GM23338 (cell line): ENCODE results near the gene AKAP13. TPM values are rescaled to one million over a fixed set of nuclear protein-coding genes. Genes with fewer than 3 reads are reported as not detected.

Experiments
- ATAC-seq: fragments of 200-7000 bp; cut with Tn5 transposase; 3 replicates; pipeline ENCODE4 v1.9.1; 2020
- DNase-seq: peaks from one replicate; pipeline ENCODE4 v3.0.0-alpha.2; 2015; ENCODE audit warnings: low spot score
- H2AFZ ChIP-seq: fragments of 200-600 bp; sonication (generic); 2 replicates; pipeline ENCODE4 v1.8.0; 2016; ENCODE audit warnings: antibody characterized with exemption, mild to moderate bottlenecking, moderate library complexity
- H3F3A ChIP-seq: fragments of 200-600 bp; sonication (generic); replicated peaks from 2 replicates; pipeline ENCODE4 v1.8.0; 2017; ENCODE audit warnings: antibody characterized with exemption, mixed run types, low read depth
- H3K27ac ChIP-seq: fragments of 200-600 bp; sonication (generic); 2 replicates; pipeline ENCODE4 v1.6.1; 2016; ENCODE audit warnings: low read depth
- H3K27me3 ChIP-seq: fragments of 200-600 bp; sonication (generic); 2 replicates; pipeline ENCODE4 v1.8.0; 2016; ENCODE audit warnings: mild to moderate bottlenecking, mixed run types, moderate library complexity; ENCODE audit not compliant: insufficient read depth
- H3K36me3 ChIP-seq: fragments of 200-600 bp; sonication (generic); 2 replicates; pipeline ENCODE4 v1.8.0; 2016; ENCODE audit warnings: mild to moderate bottlenecking; ENCODE audit not compliant: insufficient read depth
- H3K4me1 ChIP-seq: fragments of 200-600 bp; sonication (generic); 2 replicates; pipeline ENCODE4 v1.8.0; 2016; ENCODE audit warnings: mild to moderate bottlenecking, moderate library complexity; ENCODE audit not compliant: insufficient read depth
- H3K4me2 ChIP-seq: fragments of 200-600 bp; sonication (generic); 2 replicates; pipeline ENCODE4 v1.7.1; 2017; ENCODE audit warnings: mixed run types
- H3K4me3 ChIP-seq: fragments of 200-600 bp; sonication (generic); 2 replicates; pipeline ENCODE4 v1.6.1; 2016; ENCODE audit warnings: mixed run types
- H3K79me2 ChIP-seq: fragments of 200-600 bp; sonication (generic); replicated peaks from 2 replicates; pipeline ENCODE4 v1.8.0; 2017; ENCODE audit warnings: mild to moderate bottlenecking; ENCODE audit not compliant: insufficient read depth
- H3K9me2 ChIP-seq: fragments of 200-600 bp; sonication (generic); 2 replicates; pipeline ENCODE4 v1.8.0; 2017; ENCODE audit not compliant: insufficient read depth
- H4K20me1 ChIP-seq: fragments of 200-600 bp; sonication (generic); replicated peaks from 2 replicates; pipeline ENCODE4 v1.8.0; 2017; ENCODE audit warnings: mild to moderate bottlenecking; ENCODE audit not compliant: insufficient read depth
- H3K27ac Mint-ChIP-seq: 2 replicates; pipeline ENCODE4 v1.8.0; 2020; ENCODE audit warnings: inconsistent platforms, mild to moderate bottlenecking, moderate library complexity, mixed read lengths
- H3K27me3 Mint-ChIP-seq: 3 replicates; pipeline ENCODE4 v1.8.0; 2022; ENCODE audit warnings: low read depth, mild to moderate bottlenecking, moderate library complexity, mixed read lengths, inconsistent platforms; ENCODE audit not compliant: insufficient read depth, poor library complexity
- H3K36me3 Mint-ChIP-seq: 3 replicates; pipeline ENCODE4 v1.8.0; 2021; ENCODE audit warnings: low read depth, mild to moderate bottlenecking, inconsistent platforms, moderate library complexity, mixed read lengths
- H3K4me1 Mint-ChIP-seq: 3 replicates; pipeline ENCODE4 v1.8.0; 2020; ENCODE audit warnings: mild to moderate bottlenecking, inconsistent platforms, mixed read lengths
- H3K4me3 Mint-ChIP-seq: 3 replicates; pipeline ENCODE4 v1.8.0; 2021; ENCODE audit warnings: moderate library complexity, mild to moderate bottlenecking, inconsistent platforms, mixed read lengths
- H3K9me3 Mint-ChIP-seq: 3 replicates; pipeline ENCODE4 v1.8.0; 2020; ENCODE audit warnings: moderate library complexity, mild to moderate bottlenecking, inconsistent platforms, mixed read lengths
- CREB1 ChIP-seq: fragments of 250-450 bp; sonication (Bioruptor Pico); IDR thresholded peaks from 2 replicates; pipeline ENCODE4 v1.5.0; 2020; ENCODE audit warnings: low read depth, mild to moderate bottlenecking, moderate library complexity
- CTCF ChIP-seq, 2 experiments: fragments of 200-600 bp in 1 of 2; sonication (generic) in 1 of 2; conservative IDR thresholded peaks; 2 replicates each; pipeline versions ENCODE4 v1.5.1 to v1.6.1; 2016 to 2017; ENCODE audit warnings: antibody characterized with exemption in 2 of 2, low read depth in 2 of 2, mild to moderate bottlenecking in 2 of 2, moderate library complexity in 1 of 2
- ETS1 ChIP-seq: IDR thresholded peaks from 2 replicates; pipeline ENCODE4 v1.6.1; 2016; ENCODE audit warnings: antibody characterized with exemption
- EZH2 ChIP-seq: fragments of 200-600 bp; sonication (generic); IDR thresholded peaks from one replicate; pipeline ENCODE4 v1.8.0; 2017; ENCODE audit warnings: antibody characterized with exemption, mild to moderate bottlenecking, low read depth; ENCODE audit not compliant: unreplicated experiment
- EZH2phosphoT487 ChIP-seq: fragments of 200-600 bp; sonication (generic); IDR thresholded peaks from one replicate; pipeline ENCODE4 v1.8.1; 2018; ENCODE audit warnings: antibody characterized with exemption; ENCODE audit not compliant: unreplicated experiment
- JUNB ChIP-seq: IDR thresholded peaks from one replicate; pipeline ENCODE4 v1.6.1; 2016; ENCODE audit warnings: antibody characterized with exemption; ENCODE audit not compliant: unreplicated experiment
- NANOG ChIP-seq: IDR thresholded peaks from 2 replicates; pipeline ENCODE4 v1.6.1; 2016; ENCODE audit warnings: antibody characterized with exemption, borderline replicate concordance
- POLR2AphosphoS5 ChIP-seq: IDR thresholded peaks from 2 replicates; pipeline ENCODE4 v1.6.1; 2016; ENCODE audit warnings: antibody characterized with exemption, low read depth
- REST ChIP-seq: IDR thresholded peaks from one replicate; pipeline ENCODE4 v1.6.1; 2018; ENCODE audit warnings: antibody characterized with exemption; ENCODE audit not compliant: unreplicated experiment
- STAT1 ChIP-seq: IDR thresholded peaks from one replicate; pipeline ENCODE4 v1.6.1; 2016; ENCODE audit warnings: antibody characterized with exemption; ENCODE audit not compliant: unreplicated experiment
- ZNF114 ChIP-seq: fragments of 250-450 bp; sonication (Bioruptor Pico); IDR thresholded peaks from 2 replicates; pipeline ENCODE4 v1.5.0; 2020; ENCODE audit warnings: mild to moderate bottlenecking, moderate library complexity
- ZNF331 ChIP-seq: fragments of 250-450 bp; sonication (Bioruptor Pico); IDR thresholded peaks from 2 replicates; pipeline ENCODE4 v1.5.0; 2020; ENCODE audit warnings: low read depth, mild to moderate bottlenecking, moderate library complexity
- ZNF462 ChIP-seq: fragments of 250-450 bp; sonication (Bioruptor Pico); IDR thresholded peaks from 2 replicates; pipeline ENCODE4 v1.5.0; 2020; ENCODE audit warnings: mild to moderate bottlenecking, moderate library complexity
- polyA plus RNA-seq: library from polyadenylated mRNA; unstranded; fragments of >200 nt; fragmentation: Nextera tagmentation; extraction: Ambion mirVana; gene quantifications from 2 replicates; pipeline ENCODE4 v1.2.1, GENCODE V29; 2016
- total RNA-seq: library from RNA; depleted of rRNA; stranded (reverse); fragments of >200 nt; shearing (Covaris generic); gene quantifications from 2 replicates; pipeline ENCODE4 v1.2.3, GENCODE V29; 2014

The AKAP13 gene
- total and polyA plus RNA-seq, 2 experiments from 2014 or later, result 46.2 to 60.7 TPM

- DNase-seq, result no peak
- H3K4me1 ChIP-seq, result peaks cover 14% of the 10 kb centered on the region
- peaks cover 3% of the 10 kb centered on the region for H3K27me3 Mint-ChIP-seq
- no peaks in the 10 kb centered on the region for H3K9me2 ChIP-seq
- no peak overlapping the region for H3K27ac ChIP-seq
- no peaks in the 10 kb centered on the region for H3K9me3 Mint-ChIP-seq
- no peak for ATAC-seq
- H3F3A ChIP-seq, result no peaks in the 10 kb centered on the region
- H3K4me1 Mint-ChIP-seq, result peaks cover 28% of the 10 kb centered on the region
- H3K4me3 ChIP-seq, result no peak overlapping the region
- no peaks in the 10 kb centered on the region for H3K36me3 ChIP-seq
- H4K20me1 ChIP-seq, result peaks cover 42% of the 10 kb centered on the region
- H3K4me2 ChIP-seq, result no peak overlapping the region
- TF ChIP-seq STAT1, result no peak
- no peak for TF ChIP-seq CREB1 (CRISPR knock-in tag)
- no peak for TF ChIP-seq CTCF (conservative IDR thresholded peaks at IDR 0.05; ENCODE audit: low read depth in 2 of 2)
- no peak for TF ChIP-seq ZNF331 (CRISPR knock-in tag)
- no peak for TF ChIP-seq EZH2
- no peak for TF ChIP-seq ZNF462 (CRISPR knock-in tag)
- TF ChIP-seq JUNB, result no peak
- TF ChIP-seq EZH2phosphoT487, result no peak
- TF ChIP-seq NANOG, result no peak
- TF ChIP-seq ETS1, result no peak
- no peak for TF ChIP-seq ZNF114 (CRISPR knock-in tag)
- no peak for TF ChIP-seq POLR2AphosphoS5
- TF ChIP-seq REST, result no peak
- H3K36me3 Mint-ChIP-seq, result no peaks in the 10 kb centered on the region; the same call in 2 of the 3 replicates
- no peaks in the 10 kb centered on the region for H3K27me3 ChIP-seq
- H3K27ac Mint-ChIP-seq, result no peak overlapping the region
- peaks cover 75% of the 10 kb centered on the region for H3K79me2 ChIP-seq
- H2AFZ ChIP-seq, result no peak overlapping the region
- H3K4me3 Mint-ChIP-seq, result no peak overlapping the region
These were observed 3.2 kb downstream of the AKAP13 start for GRCh38 chr15:85383470-85384148.
